HEK293T (cell line): Measurements from ENCODE around the gene KLHDC4.

Experiments used
- CTCF ChIA-PET: fragments of 350-600 bp; formaldehyde crosslinking; extraction: SDS; loops from one replicate; lab custom pipeline; 2021; ENCODE audit warnings: antibody characterized with exemption, inconsistent platforms; lab: Yijun Ruan, JAX
- POLR2A ChIA-PET: fragments of 350-600 bp; formaldehyde crosslinking; extraction: SDS; loops from one replicate; lab custom pipeline; 2020; ENCODE audit warnings: antibody characterized with exemption, inconsistent platforms; lab: Yijun Ruan, JAX
- DNase-seq: peaks from one replicate; pipeline ENCODE4 v3.0.0; 2012; ENCODE audit warnings: mixed read lengths; ENCODE audit errors: extremely low spot score
- ARNT ChIP-seq: fragments of 450-650 bp; IDR thresholded peaks from 2 replicates; pipeline ENCODE4 v1.6.1; 2017; ENCODE audit warnings: mild to moderate bottlenecking
- BHLHE40 ChIP-seq: fragments of 450-650 bp; IDR thresholded peaks from 2 replicates; pipeline ENCODE4 v1.6.1; 2016; ENCODE audit warnings: mild to moderate bottlenecking, moderate library complexity, borderline replicate concordance
- CTBP1 ChIP-seq: fragments of 450-650 bp; IDR thresholded peaks from 2 replicates; pipeline ENCODE4 v1.6.1; 2016; ENCODE audit warnings: borderline replicate concordance
- ELF4 ChIP-seq: fragments of 450-650 bp; IDR thresholded peaks from 2 replicates; pipeline ENCODE4 v1.6.1; 2017; ENCODE audit warnings: antibody characterized with exemption
- FOXA1 ChIP-seq: fragments of 450-650 bp; IDR thresholded peaks from 2 replicates; pipeline ENCODE4 v1.6.1; 2016; ENCODE audit warnings: mild to moderate bottlenecking
- FOXK2 ChIP-seq: fragments of 450-650 bp; IDR thresholded peaks from 2 replicates; pipeline ENCODE4 v1.6.1; 2016; ENCODE audit warnings: mild to moderate bottlenecking
- FOXM1 ChIP-seq: fragments of 450-650 bp; IDR thresholded peaks from 2 replicates; pipeline ENCODE4 v1.6.1; 2017; ENCODE audit warnings: mild to moderate bottlenecking, borderline replicate concordance
- HDGF ChIP-seq: fragments of 450-650 bp; IDR thresholded peaks from 2 replicates; pipeline ENCODE4 v1.6.1; 2017; ENCODE audit warnings: antibody characterized with exemption, borderline replicate concordance
- L3MBTL2 ChIP-seq: fragments of 450-650 bp; conservative IDR thresholded peaks from 2 replicates; pipeline ENCODE4 v1.6.1; 2016; ENCODE audit warnings: mild to moderate bottlenecking
- LEF1 ChIP-seq: fragments of 450-650 bp; IDR thresholded peaks from 2 replicates; pipeline ENCODE4 v1.6.1; 2017; ENCODE audit warnings: mild to moderate bottlenecking, borderline replicate concordance
- NFRKB ChIP-seq: fragments of 450-650 bp; IDR thresholded peaks from 2 replicates; pipeline ENCODE4 v1.6.1; 2016; ENCODE audit warnings: mild to moderate bottlenecking, moderate library complexity
- PKNOX1 ChIP-seq: fragments of 450-650 bp; IDR thresholded peaks from 2 replicates; pipeline ENCODE4 v1.6.1; 2016
- SP1 ChIP-seq: fragments of 450-650 bp; IDR thresholded peaks from 2 replicates; pipeline ENCODE4 v1.6.1; 2017
- SUZ12 ChIP-seq: fragments of 450-650 bp; IDR thresholded peaks from 2 replicates; pipeline ENCODE4 v1.6.1; 2016; ENCODE audit warnings: mild to moderate bottlenecking
- TARDBP ChIP-seq: fragments of 450-650 bp; IDR thresholded peaks from 2 replicates; pipeline ENCODE4 v1.6.1; 2016
- ZNF384 ChIP-seq: fragments of 450-650 bp; IDR thresholded peaks from 2 replicates; pipeline ENCODE4 v1.6.1; 2016

KLHDC4 gene

GRCh38 chr16:87677830-87678229 lies 88.0 kb downstream of the KLHDC4 start:
- no peak for DNase-seq
- CTCF ChIA-PET, result interaction anchor here (0.9 kb wide), 1 partner anchor 107 kb away, joined by 3 read pairs; no protein-coding TSS in a partner anchor
- POLR2A ChIA-PET, result no interaction called here
- TF ChIP-seq BHLHE40 (no peak), L3MBTL2 (no peak), FOXA1 (no peak), SP1 (no peak), NFRKB (no peak), ELF4 (no peak), CTBP1 (no peak), ZNF384 (no peak), HDGF (no peak), FOXM1 (no peak), LEF1 (no peak), ARNT (no peak)

- POLR2A ChIA-PET, result no interaction called here
These were observed 90.6 kb downstream of the KLHDC4 start for GRCh38 chr16:87675111-87675719.

GRCh38 chr16:87674419-87674818 lies 91.4 kb downstream of the KLHDC4 start:
- TF ChIP-seq FOXM1 (no peak), ZNF384 (no peak), CTBP1 (no peak), HDGF (no peak)
- CTCF ChIA-PET, result no interaction called here
- DNase-seq, result no peak
- POLR2A ChIA-PET, result no interaction called here

More at GRCh38 chr16:87675111-87675719, 90.6 kb downstream of the KLHDC4 start:
- CTCF ChIA-PET, result no interaction called here
- DNase-seq, result no peak
- TF ChIP-seq FOXK2 (no peak), ELF4 (no peak), FOXA1 (no peak), SP1 (no peak), BHLHE40 (no peak), SUZ12 (no peak), FOXM1 (no peak), ARNT (no peak), NFRKB (no peak), ZNF384 (no peak), CTBP1 (no peak), PKNOX1 (no peak), TARDBP (no peak), HDGF (no peak)

- ChIA-PET CTCF (no interaction called here), POLR2A (no interaction called here)
- TF ChIP-seq ELF4 (no peak), SUZ12 (no peak), PKNOX1 (no peak), FOXM1 (no peak), CTBP1 (no peak), TARDBP (no peak)
- no peak for DNase-seq
These were observed 94.0 kb downstream of the KLHDC4 start for GRCh38 chr16:87671715-87672270.

GRCh38 chr16:87671221-87671620 lies 94.6 kb downstream of the KLHDC4 start:
- ChIA-PET CTCF (no interaction called here), POLR2A (no interaction called here)
- TF ChIP-seq SUZ12, result no peak
- TF ChIP-seq BHLHE40, result no peak
- TF ChIP-seq FOXK2, result no peak
- TF ChIP-seq CTBP1, result no peak
- no peak for TF ChIP-seq LEF1
- no peak for TF ChIP-seq FOXM1
- no peak for TF ChIP-seq ARNT
- TF ChIP-seq ELF4, result no peak
- TF ChIP-seq L3MBTL2, result no peak
- TF ChIP-seq NFRKB, result no peak
- TF ChIP-seq PKNOX1, result no peak
- no peak for TF ChIP-seq ZNF384
- no peak for TF ChIP-seq HDGF
- DNase-seq, result no peak

GRCh38 chr16:87669672-87670071 lies 96.1 kb downstream of the KLHDC4 start:
- POLR2A ChIA-PET, result interaction anchor here (0.6 kb wide), 1 partner anchor 24 kb away, joined by 3 read pairs; no protein-coding TSS in a partner anchor
- CTCF ChIA-PET, result no interaction called here
- DNase-seq, result no peak
- TF ChIP-seq NFRKB, result no peak

- POLR2A ChIA-PET, result no interaction called here
- TF ChIP-seq HDGF, result no peak
- no peak for TF ChIP-seq LEF1
- no peak for TF ChIP-seq BHLHE40
- no peak for TF ChIP-seq SP1
- no peak for TF ChIP-seq NFRKB
- no peak for TF ChIP-seq FOXA1
- TF ChIP-seq FOXM1, result no peak
- no peak for TF ChIP-seq PKNOX1
- TF ChIP-seq TARDBP, result no peak
- TF ChIP-seq ARNT, result no peak
- no peak for TF ChIP-seq SUZ12
- no peak for TF ChIP-seq FOXK2
- TF ChIP-seq ELF4, result no peak
- no peak for DNase-seq
- CTCF ChIA-PET, result no interaction called here
These were observed 97.8 kb downstream of the KLHDC4 start for GRCh38 chr16:87667946-87668345.
